Heart left ventricle (tissue), 13 donors: ENCODE measurements around the gene ANAPC2.

Source experiments
- POLR2A ChIP-seq, 2 donors: fragments of 450-650 bp; IDR thresholded peaks; one replicate each; pipeline ENCODE4 v1.6.1; 2017; ENCODE audit warnings: antibody characterized with exemption in 2 of 2, mild to moderate bottlenecking in 2 of 2, moderate library complexity in 2 of 2
- TF ChIP-seq, protein P1 (sequence below), 12 donors: fragments of 200-600 bp; sonication (generic) in 4 of 12; IDR thresholded peaks; one replicate each; pipeline versions ENCODE4 v1.5.0 to v1.8.0; 2018 to 2022; ENCODE audit warnings: antibody characterized with exemption in 12 of 12, mild to moderate bottlenecking in 5 of 12
- donor health status: ischemic (EF 13 %, LVEDD 7.1; RV severe dilation, severe dysfunction).
- donor health status: DM: no; HTN: yes; CAD: no.
- donor health status: DM: no; HTN: no; CAD: no.
- donor health status: ischemic (EF 25% LVEDD 6.9; RV normal size, moderate dysfunction).
- donor health status: ischemic (EF 25% LVEDD 5.7; RV mildly dilated, moderate dysfunction).
- donor health status: ischemic (EF 35%, LVEDD 5.7; RV mildly dilated, moderate dysfunction).
- donor health status: nonischemic (EF 11% LVEDD 7.7; RV severe dilation, severe dysfunction).
- donor health status: DM: yes; HTN: yes; CAD: no.
- donor health status: PGD.
- donor health status: ischemic (EF 29% LVEDD 5.4; RV normal size, mild dysfunction).
- donor health status: nonischemic (EF 23%, LVEDD 6.1; RV moderate dilation, normal function).

- no peak for TF ChIP-seq POLR2A (IDR thresholded peaks at IDR 0.05)
- TF ChIP-seq, protein P1, sequence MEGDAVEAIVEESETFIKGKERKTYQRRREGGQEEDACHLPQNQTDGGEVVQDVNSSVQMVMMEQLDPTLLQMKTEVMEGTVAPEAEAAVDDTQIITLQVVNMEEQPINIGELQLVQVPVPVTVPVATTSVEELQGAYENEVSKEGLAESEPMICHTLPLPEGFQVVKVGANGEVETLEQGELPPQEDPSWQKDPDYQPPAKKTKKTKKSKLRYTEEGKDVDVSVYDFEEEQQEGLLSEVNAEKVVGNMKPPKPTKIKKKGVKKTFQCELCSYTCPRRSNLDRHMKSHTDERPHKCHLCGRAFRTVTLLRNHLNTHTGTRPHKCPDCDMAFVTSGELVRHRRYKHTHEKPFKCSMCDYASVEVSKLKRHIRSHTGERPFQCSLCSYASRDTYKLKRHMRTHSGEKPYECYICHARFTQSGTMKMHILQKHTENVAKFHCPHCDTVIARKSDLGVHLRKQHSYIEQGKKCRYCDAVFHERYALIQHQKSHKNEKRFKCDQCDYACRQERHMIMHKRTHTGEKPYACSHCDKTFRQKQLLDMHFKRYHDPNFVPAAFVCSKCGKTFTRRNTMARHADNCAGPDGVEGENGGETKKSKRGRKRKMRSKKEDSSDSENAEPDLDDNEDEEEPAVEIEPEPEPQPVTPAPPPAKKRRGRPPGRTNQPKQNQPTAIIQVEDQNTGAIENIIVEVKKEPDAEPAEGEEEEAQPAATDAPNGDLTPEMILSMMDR (IDR thresholded peaks at IDR 0.05): no peak
Observed at GRCh38 chr9:137206602-137207001, 18.2 kb upstream of the ANAPC2 start.
